DND-41 (cell line): ENCODE measurements around the gene RASGRP1.

Experiments used
- CTCF ChIP-seq: IDR thresholded peaks from 2 replicates; pipeline ENCODE4 v1.5.1; 2012; ENCODE audit warnings: borderline replicate concordance, low read length, moderate library complexity, mild to moderate bottlenecking; ENCODE audit not compliant: poor library complexity, severe bottlenecking; ENCODE audit errors: extremely low read depth
- EZH2 ChIP-seq: IDR thresholded peaks from 3 replicates; pipeline ENCODE4 v1.6.1; 2012; ENCODE audit warnings: borderline replicate concordance, low read depth, mild to moderate bottlenecking, moderate library complexity, low read length, inconsistent platforms; ENCODE audit not compliant: severe bottlenecking

- TF ChIP-seq EZH2 (no peak), CTCF (no peak)
Measured at GRCh38 chr15:38610748-38611147, 46.1 kb upstream of the RASGRP1 start.
